Measurements from ENCODE around the gene SP7. TPM values are rescaled to one million over a fixed set of nuclear protein-coding genes. Genes with fewer than 3 reads are reported as not detected.

The SP7 gene
- total RNA-seq, 1 experiment from 2014 or later = not detected

GRCh38 chr12:53295891-53296219, 40.3 kb downstream of the SP7 start:
- Histone ChIP-seq H3K27me3 (ENCODE audit: control insufficient read depth, insufficient read depth, low read length) (no peaks in the 10 kb centered on the region), H3K4me3 (ENCODE audit: low read depth in 2 of 2, low read length in 2 of 2) (peak overlapping the region; percentile 69 to 95), H3K36me3 (ENCODE audit: control insufficient read depth, insufficient read depth, low read length) (peaks cover 3% of the 10 kb centered on the region; the same call in 1 of the 2 replicates), H3K4me1 (ENCODE audit: control insufficient read depth, insufficient read depth, low read length) (peaks cover 38% of the 10 kb centered on the region), H3K27ac (ENCODE audit: low read length) (peak overlapping the region; percentile 95), H3K9me3 (ENCODE audit: control insufficient read depth, insufficient read depth, low read depth, low read length) (no peaks in the 10 kb centered on the region)
- ChIA-PET POLR2A (interaction anchor here (0.6 to 1.5 kb wide), 3 partner anchors 17 to 60 kb away, joined by 4 to 17 read pairs (median 6); partner anchors contain the start of gene AAAS), CTCF (interaction anchor here (0.6 to 1.2 kb wide), 3 partner anchors 25 to 106 kb away, joined by 3 to 5 read pairs (median 4); partner anchors contain the start of gene AAAS)
- TSS peak; percentile 85 for BruUV-seq (replicated peaks)
- in situ Hi-C loops (cut with HindIII; ENCODE audit: low pct_unique_long_range_greater_than_20kb, low sequenced_read_pairs) (no loop called here), intact Hi-C loops (cut with micrococcal nuclease; ENCODE audit: unreplicated experiment) (no loop called here)
- DNase-seq (ENCODE audit: low read depth, low spot score) = no peak
- TF ChIP-seq SIN3A (IDR thresholded peaks at IDR 0.05; ENCODE audit: borderline replicate concordance, insufficient read depth, low read depth, low read length) = no peak
- TF ChIP-seq POLR2AphosphoS5 (IDR thresholded peaks at IDR 0.05; ENCODE audit: low read depth, low read length) = no peak
- no peak for TF ChIP-seq TCF7L2 (IDR thresholded peaks at IDR 0.05; ENCODE audit: low read depth, low read length)
- no peak for TF ChIP-seq REST (IDR thresholded peaks at IDR 0.05; ENCODE audit: insufficient read depth in 1 of 2, low read depth in 2 of 2, low read length in 1 of 2)
- TF ChIP-seq CTCF (IDR thresholded peaks at IDR 0.05) = no peak
- ATAC-seq = no peak

- Histone ChIP-seq H3K27ac (ENCODE audit: low read length) (peak within 1 kb of the TSS; percentile 95), H3K9me3 (ENCODE audit: control insufficient read depth, insufficient read depth, low read depth, low read length) (no peaks in the 10 kb centered on the region), H3K36me3 (ENCODE audit: control insufficient read depth, insufficient read depth, low read length) (peaks cover 3% of the 10 kb centered on the region; the same call in 1 of the 2 replicates), H3K4me3 (ENCODE audit: low read depth in 2 of 2, low read length in 2 of 2) (peak within 1 kb of the TSS; percentile 69 to 95), H3K27me3 (ENCODE audit: control insufficient read depth, insufficient read depth, low read length) (no peaks in the 10 kb centered on the region), H3K4me1 (ENCODE audit: control insufficient read depth, insufficient read depth, low read length) (peaks cover 33% of the 10 kb centered on the region)
- in situ Hi-C loops (cut with HindIII; ENCODE audit: low pct_unique_long_range_greater_than_20kb, low sequenced_read_pairs) = no loop called here
- no TSS peak for BruUV-seq (replicated peaks)
- intact Hi-C loops (cut with micrococcal nuclease; ENCODE audit: unreplicated experiment) = no loop called here
- CTCF ChIA-PET = interaction anchor here (0.6 to 1.2 kb wide), 3 partner anchors 26 to 106 kb away, joined by 3 to 5 read pairs (median 4); partner anchors contain the start of gene AAAS
- peak; percentile 85 for DNase-seq (ENCODE audit: low read depth, low spot score)
- TF ChIP-seq POLR2AphosphoS5 (IDR thresholded peaks at IDR 0.05; ENCODE audit: low read depth, low read length) (peak; percentile 87), REST (IDR thresholded peaks at IDR 0.05; ENCODE audit: insufficient read depth in 1 of 2, low read depth in 2 of 2, low read length in 1 of 2) (0 out of 4 replicates have a peak, but pooled peaks of 1 of the 2 experiments have one; percentile 24), SIN3A (IDR thresholded peaks at IDR 0.05; ENCODE audit: borderline replicate concordance, insufficient read depth, low read depth, low read length) (no peak)
- peak; percentile 90 for ATAC-seq
- POLR2A ChIA-PET = interaction anchor here (0.6 to 1.5 kb wide), 3 partner anchors 16 to 59 kb away, joined by 4 to 17 read pairs (median 6); partner anchors contain the start of gene AAAS
These were observed 40.9 kb downstream of the SP7 start, which contains the start of gene PFDN5 for GRCh38 chr12:53295070-53295890. PFDN5 (plus strand) TSS chr12:53295542; CDS start chr12:53295568, 26 bp downstream.

All from Panc1 (cell line).